ENCODE results near the gene SCYL2.
"Not testable (repeated sequence)": the region's sequence is repeated elsewhere in the genome, so short reads cannot be mapped to it uniquely, and the experiment has no call there.

Gene SCYL2

DNA sequence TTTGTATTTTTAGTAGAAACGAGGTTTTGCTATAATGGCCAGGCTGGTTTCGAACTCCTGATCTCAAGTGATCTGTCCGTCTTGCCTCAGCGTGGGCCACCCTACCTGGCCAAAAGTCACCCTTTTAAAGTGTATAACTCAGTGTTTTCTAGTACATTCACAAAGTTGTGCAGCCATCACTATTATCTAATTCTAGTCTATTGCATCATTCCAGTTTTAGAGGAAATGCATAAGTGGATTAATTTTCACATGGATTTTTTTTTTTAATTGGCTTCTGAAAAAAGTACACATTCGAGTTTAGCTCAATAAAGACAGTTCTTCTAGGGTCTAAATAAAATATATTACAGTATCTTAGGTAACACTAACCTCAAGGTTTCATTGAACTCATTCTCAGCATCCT, 3.8 kb upstream of the SCYL2 start:
- no peak for DNase-seq (ENCODE audit: low spot score)

DNA sequence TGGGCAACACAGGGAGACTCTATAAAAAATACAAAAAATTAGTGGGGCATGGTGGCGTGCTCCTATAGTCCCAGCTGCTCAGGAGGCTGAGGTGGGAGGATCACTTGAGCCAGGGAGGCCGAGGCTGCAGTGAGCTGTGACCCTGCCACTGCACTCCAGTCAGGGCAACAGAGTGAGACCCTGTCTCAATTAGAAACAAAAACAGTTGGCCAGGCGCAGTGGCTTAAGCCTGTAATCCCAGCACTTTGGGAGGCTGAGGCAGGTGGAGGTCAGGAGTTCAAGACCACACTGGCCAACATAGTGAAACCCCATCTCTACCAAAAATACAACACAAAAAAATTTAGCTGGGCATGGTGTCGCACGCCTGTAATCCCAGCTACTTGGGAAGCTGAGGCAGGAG, 1.9 kb upstream of the SCYL2 start:
- DNase-seq (ENCODE audit: low spot score) = not testable (repeated sequence)

DNA sequence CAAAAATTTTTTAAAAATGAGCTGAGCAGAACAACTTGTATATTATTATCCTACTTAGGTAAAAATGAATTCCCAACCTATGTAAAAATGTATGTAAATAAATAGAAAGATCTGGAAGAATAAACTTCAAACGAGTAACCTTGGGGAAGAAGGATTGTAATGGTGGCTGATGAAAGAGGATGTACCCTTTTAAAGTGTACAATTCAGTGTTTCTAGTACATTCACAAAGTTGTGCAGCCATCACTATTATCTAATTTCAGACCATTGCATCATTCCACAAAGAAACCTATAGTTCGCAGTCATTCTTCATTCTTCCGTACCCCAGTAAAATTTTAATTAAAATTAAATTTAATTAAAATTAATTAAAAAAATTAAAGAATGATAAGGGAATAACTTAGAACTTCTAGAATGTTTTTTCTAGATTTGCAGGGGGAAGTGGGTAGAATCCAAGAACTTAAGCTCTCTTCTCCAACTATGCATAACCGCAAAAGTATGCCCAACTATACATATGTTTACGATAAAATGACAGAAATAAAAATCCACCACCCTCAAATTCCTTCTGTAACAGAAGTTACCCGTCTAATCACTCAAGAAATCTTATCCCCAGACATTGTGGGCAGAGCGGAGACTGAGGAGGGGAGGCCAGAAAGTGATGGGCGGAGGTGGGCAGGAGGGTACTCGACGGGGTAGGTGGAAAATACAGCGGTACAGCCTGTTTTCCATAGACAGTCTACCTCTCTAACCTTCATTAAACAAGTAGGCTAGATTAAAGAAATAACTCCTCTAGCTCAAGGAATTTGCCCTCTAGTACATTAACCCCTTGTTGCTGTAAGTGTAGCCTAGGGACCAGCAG, 1.0 kb upstream of the SCYL2 start:
- DNase-seq (ENCODE audit: low spot score) = no peak

DNA sequence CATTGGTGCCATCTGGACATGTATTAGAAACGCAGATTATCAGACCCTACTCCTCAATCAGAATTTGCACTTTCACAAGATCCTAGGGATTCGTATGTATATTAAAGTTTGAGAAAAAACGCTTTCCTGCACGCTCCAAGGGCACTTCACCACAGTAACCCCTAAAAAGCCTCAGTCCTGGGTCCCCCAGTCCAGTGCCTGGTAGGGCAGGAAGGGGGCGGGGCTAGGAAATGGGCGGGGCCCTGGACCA, 467 bp upstream of the SCYL2 start:
- DNase-seq (ENCODE audit: low spot score) = no peak

DNA sequence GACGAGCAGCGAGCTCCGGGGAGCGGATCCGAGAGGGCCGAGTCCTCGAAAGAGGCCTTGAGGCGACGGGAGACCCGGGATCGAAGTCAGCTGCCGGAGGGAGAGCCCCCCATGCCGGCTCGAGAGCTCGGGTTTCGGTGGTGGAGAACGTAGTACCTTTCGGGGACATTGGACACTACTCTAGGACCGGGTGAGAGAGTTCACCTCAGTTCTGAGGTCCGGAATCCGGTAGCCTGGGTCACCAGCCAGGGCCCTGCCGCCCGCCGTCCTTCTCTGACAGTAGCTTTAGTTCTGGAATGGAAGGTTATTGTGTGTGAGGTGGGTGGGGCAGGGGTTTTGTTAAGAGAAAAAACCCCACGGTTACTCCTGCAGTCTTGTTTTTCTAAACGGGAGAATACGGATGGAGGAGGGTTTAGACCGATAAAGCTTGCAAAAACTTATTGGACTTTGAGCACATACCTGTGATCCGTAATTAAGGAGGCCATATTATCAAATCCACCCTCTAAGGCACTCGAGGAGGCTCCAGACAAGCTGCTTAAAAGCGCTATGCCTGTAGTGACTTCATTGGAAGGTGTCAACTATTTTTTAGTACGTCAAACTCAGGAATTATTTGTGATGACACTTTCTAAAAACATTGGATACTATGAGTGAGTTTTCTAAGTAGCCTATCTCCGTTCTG, 765 bp downstream of the SCYL2 start:
- no peak for DNase-seq (ENCODE audit: low spot score)

DNA sequence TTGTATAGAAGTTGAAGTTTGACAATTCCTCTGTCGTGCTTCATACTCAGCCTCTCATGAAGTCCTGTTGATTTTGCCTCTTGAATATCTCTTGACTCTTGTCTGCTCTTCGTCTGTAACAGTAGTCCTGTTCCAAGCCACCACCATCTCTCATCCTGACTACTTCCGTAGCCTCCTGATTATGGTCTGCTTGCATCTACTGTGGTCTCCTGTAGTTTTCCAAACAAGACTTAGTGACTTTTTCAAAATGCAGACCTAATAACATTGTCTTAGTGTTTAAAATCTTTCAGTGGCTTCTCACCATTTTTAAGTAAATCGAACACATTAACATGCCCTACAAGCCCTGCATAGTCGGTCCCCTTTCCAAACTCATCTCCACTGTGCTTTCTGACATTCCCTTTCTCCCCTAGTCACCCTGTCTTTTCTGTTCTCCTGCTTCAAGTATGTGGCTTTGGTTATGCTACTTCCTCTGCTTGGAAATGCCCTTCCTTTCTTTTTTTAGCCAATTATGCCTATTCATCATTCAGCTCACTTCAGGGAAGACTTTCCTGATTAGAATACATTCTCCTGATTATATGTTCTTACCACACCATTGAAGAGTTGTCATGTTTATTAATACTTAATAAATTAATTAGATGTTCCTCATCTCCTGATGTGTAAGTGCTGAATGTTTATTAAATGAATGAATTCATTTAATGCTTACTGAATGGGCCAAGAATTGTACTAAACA, 2.0 kb downstream of the SCYL2 start:
- DNase-seq (ENCODE audit: low spot score) = no peak

DNA sequence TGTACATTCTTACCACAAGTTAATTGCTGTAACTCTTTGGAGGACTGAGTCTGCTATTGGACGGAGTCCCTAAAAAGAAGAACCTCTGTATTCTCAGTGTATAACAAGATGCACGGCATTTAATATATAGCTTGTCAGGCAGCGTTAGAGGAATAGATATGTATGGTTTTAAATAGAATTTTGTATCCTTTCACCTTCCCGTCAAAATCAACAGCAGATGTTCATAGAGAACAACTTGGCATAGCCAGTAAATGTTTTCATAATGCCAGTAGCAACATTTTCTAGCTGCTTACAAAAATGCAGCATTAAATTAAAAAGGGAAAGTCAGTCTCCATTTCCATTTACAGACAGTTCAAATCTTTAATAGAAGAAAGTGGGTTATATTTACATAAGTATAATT, 6.8 kb downstream of the SCYL2 start:
- DNase-seq (ENCODE audit: low spot score) = no peak

DNA sequence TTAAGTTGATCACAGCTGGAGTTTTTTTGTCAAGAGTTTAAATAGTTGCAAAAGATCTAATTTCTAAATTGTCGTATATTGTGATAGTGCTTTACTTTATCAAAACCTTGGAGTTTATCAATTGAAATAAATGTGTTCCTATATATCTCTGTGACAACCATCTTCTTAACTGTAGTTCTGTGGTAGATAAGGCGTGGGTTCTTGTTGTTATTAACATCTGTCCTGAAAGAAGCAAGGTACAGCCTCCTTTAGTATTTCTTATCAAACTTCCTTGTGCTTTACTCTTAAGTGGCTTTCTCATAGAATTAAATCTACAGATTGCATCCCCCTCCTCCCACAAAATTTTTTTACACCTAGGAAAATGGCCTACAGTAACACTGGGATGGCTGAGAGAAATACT, 7.3 kb downstream of the SCYL2 start:
- DNase-seq (ENCODE audit: low spot score) = no peak

DNA sequence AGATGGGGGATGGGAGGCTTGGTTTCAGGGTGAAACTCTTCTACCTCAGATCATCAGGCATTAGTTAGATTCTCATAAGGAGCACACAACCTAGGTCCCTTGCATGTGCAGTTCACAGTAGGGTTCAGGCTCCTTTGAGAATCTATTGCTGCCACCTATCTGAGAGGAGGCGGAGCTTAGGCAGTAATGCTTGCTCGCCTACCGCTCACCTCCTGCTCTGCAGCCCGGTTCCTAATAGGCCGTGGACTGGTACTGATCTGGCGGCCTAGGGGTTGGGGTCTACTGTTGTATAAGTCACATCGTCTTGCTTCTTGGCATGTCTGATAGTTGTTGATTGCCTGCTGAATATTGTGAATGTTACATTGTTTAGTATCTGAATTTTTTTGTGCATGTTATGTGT, 12.2 kb downstream of the SCYL2 start:
- DNase-seq (ENCODE audit: low spot score) = no peak

DNA sequence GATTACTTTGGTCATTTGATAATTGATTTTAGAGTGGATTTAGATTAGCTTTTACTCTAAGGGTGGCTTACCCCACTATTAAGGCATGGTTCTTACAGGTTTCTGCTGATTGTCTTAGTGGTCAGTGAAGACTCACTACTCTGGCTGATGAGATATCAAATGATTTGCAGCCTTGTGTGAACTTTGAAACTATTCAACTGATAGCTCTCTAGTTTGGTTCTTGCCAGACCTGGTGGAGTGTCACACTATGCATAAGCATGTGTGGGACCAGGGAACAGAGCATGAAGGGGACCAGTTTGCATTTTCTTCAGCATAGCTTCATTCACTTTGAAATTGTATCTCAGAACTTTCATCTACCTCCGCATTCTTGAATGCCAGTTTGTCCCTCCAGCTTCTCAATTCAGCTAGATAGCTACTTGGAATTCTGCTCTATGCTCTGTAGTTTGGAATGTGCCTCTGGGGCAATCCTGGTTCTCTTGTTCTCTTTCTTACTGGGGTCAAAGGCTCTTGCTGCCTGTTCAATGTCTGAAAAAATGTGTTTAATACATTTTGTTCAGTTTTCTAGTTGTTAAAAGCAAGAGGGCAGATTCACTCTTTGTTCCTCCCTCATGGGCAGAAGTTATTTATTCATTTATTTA, 12.7 kb downstream of the SCYL2 start:
- DNase-seq (ENCODE audit: low spot score) = no peak

DNA sequence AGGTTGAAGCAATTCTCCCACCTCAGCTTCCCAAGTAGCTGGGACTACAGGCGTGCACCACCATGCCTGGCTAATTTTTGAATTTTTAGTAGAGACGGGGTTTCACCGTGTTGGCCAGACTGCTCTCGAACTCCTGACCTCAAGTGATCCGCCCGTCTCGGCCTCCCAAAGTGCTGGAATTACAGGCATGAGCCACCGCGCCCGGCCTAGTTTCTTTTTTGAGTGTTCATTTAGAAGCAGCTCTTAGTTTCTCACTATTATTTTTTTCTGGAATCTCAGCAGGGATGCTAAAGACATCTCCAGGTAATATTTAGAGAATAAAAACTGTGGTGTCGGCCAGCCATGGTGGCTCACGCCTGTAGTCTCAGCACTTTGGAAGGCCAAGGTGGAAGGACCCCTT, 17.6 kb downstream of the SCYL2 start:
- not testable (repeated sequence) for DNase-seq (ENCODE audit: low spot score)

DNA sequence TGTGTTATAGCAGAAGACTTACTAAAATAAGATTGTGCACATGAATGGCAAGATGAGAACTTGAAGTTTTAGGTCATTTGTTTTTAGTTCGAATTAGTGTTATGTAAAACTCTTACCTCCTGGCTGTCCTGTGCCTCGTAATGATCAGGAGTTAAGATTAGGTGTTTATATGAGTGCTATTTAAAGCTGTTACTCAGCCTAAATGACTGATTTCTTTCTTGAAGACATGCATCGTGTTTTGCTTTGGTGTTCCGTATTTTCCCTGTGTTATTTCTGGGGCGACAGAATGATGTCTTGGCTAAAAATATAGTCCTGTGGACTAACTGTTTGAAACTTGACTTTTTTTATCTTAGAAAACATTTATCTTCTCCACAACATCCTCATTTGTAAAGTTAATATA, 22.1 kb downstream of the SCYL2 start:
- DNase-seq (ENCODE audit: low spot score) = no peak

DNA sequence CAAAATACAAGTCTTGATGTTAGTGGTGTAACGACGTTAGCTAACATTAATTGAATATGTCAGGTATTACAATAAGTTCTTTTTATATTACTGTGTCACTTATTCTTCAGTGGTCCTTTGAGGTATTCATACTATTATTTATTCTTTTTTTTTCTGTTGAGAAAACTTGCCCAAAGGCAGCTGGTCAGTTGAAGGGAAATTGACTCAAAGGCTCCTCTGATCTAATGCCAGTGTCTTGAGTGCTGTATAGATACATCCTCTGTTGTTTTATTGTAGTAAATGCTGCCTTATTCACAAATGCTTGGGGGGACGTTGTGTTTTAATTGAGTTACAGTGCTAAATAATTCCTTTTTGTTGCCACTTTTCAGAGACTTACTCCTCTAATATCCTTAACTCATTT, 23.0 kb downstream of the SCYL2 start:
- no peak for DNase-seq (ENCODE audit: low spot score)

DNA sequence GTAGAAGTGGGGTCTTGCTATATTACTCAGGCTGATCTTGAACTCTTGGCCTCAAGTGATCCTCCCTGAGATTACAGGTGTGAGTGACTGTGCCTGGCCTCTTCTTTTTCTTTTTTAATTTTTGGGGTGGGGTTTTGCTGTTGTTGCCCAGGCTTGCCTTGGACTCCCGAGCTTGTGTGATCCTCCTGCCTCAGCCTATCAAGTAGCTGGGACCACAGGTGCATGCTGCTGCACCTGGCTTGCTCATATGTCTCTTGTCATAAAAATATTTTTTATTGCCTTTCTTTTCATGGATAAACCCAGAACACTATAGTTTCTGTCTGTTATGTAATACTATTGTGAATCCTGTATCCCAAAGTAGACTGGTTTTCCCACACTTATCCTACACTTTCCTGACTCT, 26.0 kb downstream of the SCYL2 start:
- no peak for DNase-seq (ENCODE audit: low spot score)

DNA sequence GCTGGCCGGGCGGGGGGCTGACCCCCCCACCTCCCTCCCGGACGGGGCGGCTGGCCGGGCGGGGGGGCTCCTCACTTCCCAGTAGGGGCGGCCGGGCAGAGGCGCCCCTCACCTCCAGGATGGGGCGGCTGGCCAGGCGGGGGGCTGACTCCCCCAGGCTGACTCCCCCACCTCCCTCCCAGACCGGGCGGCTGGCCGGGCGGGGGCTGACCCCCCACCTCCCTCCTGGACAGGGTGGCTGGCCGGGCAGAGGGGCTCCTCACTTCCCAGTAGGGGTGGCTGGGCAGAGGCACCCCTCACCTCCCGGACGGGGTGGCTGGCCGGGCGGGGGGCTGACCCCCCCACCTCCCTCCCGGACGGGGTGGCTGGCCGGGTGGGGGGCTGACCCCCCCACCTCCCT, 27.4 kb downstream of the SCYL2 start:
- DNase-seq (ENCODE audit: low spot score) = not testable (repeated sequence)

DNA sequence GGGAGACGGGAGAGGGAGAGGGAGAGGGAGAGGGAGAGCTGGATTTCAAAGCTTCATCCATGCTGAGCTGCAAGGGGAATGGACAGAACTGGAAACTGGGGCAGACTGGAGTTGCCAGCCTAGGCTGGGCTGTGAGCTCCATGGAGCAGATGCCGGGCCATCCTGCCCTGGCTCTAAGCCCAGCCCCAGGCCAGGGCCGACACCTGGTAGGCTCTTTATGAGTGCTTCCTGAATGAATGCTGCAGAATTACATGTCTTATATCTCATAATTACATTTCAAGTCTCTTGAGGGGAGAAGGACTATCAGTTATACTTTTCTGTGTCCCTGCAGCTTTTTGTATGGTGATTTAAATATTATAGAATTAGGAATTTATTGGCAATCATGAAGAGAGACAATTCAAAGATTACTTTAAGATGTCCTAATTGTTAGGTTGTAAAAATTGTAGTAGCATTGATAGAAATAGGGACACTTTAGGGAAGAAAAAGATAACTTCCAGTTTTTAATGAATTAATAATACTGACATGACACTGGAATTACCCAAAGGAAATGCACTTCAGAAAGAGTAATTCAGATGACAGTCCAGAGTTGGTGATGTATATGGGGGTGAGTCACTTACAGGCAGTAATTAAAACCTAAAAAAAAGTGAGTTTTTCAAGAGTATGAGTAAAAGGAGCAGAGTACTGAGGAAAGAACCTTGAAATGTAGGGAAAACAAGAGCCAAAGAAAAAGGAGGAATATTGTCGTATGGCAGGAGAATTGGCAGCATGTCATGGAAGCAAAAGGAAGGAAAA, 29.0 kb downstream of the SCYL2 start:
- DNase-seq (ENCODE audit: low spot score) = no peak

DNA sequence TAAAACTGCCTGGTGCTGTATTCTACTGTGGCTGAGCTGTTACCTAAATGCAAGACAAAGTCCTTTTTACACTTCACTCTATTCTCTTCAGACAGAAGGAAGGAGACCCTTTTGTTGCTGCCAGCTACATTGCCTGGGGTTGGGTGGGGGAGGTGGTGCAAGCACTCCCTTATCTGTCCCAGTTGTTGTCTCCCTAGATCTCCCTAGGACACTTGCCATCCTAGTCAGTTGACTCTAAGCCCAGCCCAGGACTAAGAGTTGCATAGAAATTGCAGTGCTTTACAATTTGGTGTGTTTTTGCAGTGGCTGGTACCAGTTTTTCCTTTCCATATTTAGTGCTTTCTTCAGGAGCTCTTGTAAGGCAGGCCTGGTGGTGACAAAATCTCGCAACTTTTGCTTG, 35.1 kb downstream of the SCYL2 start:
- no peak for DNase-seq (ENCODE audit: low spot score)

DNA sequence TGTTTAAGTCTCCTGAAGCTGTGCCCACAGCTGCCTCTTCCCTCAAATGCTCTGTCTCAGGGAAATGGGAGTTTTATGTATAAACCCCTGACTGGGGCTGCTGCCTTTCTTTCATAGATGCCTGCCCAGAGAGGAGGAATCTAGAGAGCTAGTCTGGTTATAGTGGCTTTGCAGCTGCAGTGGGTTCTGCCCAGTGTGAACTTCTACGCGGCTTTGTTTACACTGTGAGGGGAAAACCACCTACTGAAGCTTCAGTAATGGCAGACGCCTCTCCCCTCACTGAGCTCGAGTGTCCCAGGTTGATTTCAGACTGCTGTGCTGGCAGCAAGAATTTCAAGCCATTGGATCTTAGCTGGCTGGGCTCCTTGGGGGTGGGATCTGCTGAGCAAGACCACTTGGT, 36.9 kb downstream of the SCYL2 start:
- DNase-seq (ENCODE audit: low spot score) = no peak

DNA sequence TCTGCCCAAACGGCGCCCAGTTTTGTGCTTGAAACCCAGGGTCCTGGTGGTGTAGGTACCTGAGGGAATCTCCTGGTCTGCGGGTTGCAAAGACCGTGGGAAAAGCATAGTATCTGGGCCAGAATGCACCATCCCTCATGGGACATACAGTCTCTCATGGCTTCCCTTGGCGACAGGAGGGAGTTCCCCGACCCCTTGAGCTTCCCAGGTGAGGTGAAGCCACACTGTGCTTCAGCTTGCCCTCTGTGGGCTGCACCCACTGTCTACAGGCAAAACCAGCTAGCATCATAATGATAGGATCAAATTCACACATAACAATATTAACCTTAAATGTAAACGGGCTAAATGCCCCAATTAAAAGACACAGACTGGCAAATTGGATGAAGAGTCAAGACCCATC, 37.4 kb downstream of the SCYL2 start:
- DNase-seq (ENCODE audit: low spot score) = not testable (repeated sequence)

DNA sequence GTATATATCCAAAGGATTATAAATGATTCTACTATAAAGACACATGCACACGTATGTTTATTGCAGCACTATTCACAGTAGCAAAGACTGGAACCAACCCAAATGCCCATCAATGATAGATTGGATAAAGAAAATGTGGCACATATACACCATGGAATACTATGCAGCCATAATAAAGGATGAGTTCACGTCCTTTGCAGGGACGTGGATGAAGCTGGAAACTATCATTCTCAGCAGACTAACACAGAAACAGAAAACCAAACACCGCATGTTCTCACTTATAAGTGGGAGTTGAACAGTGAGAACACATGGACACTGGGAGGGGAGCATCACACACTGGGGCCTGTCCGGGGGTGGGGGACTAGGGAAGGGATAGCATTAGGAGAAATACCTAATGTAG, 41.2 kb downstream of the SCYL2 start:
- DNase-seq (ENCODE audit: low spot score) = not testable (repeated sequence)

DNA sequence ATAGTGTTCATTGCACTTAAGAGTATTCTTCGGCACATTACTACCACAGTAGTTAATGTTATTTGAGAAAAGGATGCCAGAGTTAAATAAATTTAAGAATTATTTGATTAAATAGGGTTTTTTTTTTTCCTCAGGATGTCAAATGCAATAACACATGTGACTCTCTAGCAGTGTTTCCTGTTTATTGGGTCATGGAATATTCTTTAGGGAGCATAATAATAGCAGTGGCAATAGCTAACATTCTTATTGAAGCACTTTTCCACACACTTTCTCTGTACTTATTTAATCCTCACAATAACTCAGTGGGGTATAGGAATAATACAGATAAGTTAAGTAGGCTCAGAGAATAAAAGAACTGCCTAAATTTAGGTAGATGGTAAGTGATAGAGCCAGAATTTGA, 44.3 kb downstream of the SCYL2 start:
- DNase-seq (ENCODE audit: low spot score) = no peak

DNA sequence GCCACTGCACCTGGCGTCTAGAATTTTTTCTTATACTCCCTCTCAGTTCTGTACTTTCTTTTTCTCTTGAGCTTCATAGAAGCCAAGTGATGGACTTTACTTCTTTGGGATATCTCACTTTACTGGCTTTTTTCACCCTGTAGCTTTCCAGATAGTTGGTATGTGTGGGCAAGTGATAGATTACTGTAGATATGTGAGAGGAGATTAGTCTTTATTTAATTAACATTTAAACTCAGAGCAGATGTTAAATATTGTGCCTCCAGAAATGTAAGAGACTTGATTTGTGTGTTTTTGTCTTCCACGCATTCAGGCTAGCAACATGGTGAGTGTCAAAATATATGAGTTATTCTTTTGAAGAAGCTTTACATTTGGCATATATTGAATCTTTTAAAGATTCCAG, 50.4 kb downstream of the SCYL2 start:
- no peak for DNase-seq (ENCODE audit: low spot score)

All from globus pallidus (tissue), 1 donor.